Neuronal stem cell (in vitro differentiated cells): ENCODE measurements around the gene PCDHGA11.

Experiments
- DNase-seq: peaks from one replicate; pipeline ENCODE4 v3.0.0-alpha.2; 2013; ENCODE audit warnings: low spot score
- H2AFZ ChIP-seq: one replicate; pipeline ENCODE4 v1.6.1; 2013; ENCODE audit warnings: mild to moderate bottlenecking, low read length, inconsistent platforms
- H2AK5ac ChIP-seq: 2 replicates; pipeline ENCODE4 v1.6.1; 2013; ENCODE audit warnings: low read depth, mild to moderate bottlenecking, inconsistent platforms, low read length, moderate library complexity, mixed read lengths
- H2BK120ac ChIP-seq: 2 replicates; pipeline ENCODE4 v1.6.1; 2013; ENCODE audit warnings: low read depth, mild to moderate bottlenecking, inconsistent platforms, low read length, moderate library complexity, mixed read lengths
- H2BK12ac ChIP-seq: one replicate; pipeline ENCODE4 v1.6.1; 2013; ENCODE audit warnings: low read length, inconsistent platforms
- H2BK15ac ChIP-seq: 2 replicates; pipeline ENCODE4 v1.6.1; 2013; ENCODE audit warnings: mild to moderate bottlenecking, low read length, inconsistent platforms, mixed read lengths
- H2BK5ac ChIP-seq: one replicate; pipeline ENCODE4 v1.6.1; 2013; ENCODE audit warnings: inconsistent platforms, mild to moderate bottlenecking, low read length, moderate library complexity
- H3K14ac ChIP-seq: one replicate; pipeline ENCODE4 v1.6.1; 2013; ENCODE audit warnings: low read length, inconsistent platforms
- H3K18ac ChIP-seq: 2 replicates; pipeline ENCODE4 v1.6.1; 2013; ENCODE audit warnings: low read length, inconsistent platforms
- H3K23ac ChIP-seq: 2 replicates; pipeline ENCODE4 v1.6.1; 2013; ENCODE audit warnings: low read depth, mild to moderate bottlenecking, mixed read lengths, low read length, inconsistent platforms; ENCODE audit not compliant: poor library complexity
- H3K27ac ChIP-seq: replicated peaks from 3 replicates; pipeline ENCODE4 v1.5.1; 2013; ENCODE audit warnings: low read length, inconsistent platforms
- H3K27me3 ChIP-seq, 3 experiments: 2 replicates each; pipeline ENCODE4 v1.6.1; 2013; ENCODE audit warnings: low read length in 3 of 3, mild to moderate bottlenecking in 2 of 3, inconsistent platforms in 1 of 3, low read depth in 1 of 3, mixed read lengths in 1 of 3, moderate library complexity in 1 of 3; ENCODE audit not compliant: control insufficient read depth in 3 of 3, insufficient read depth in 3 of 3
- H3K36me3 ChIP-seq, 2 donors: replicated peaks in 1 of 2; 2 replicates each; pipeline ENCODE4 v1.6.1; 2013; ENCODE audit warnings: low read length in 2 of 2; ENCODE audit not compliant: control insufficient read depth in 2 of 2, insufficient read depth in 2 of 2
- H3K4ac ChIP-seq: 2 replicates; pipeline ENCODE4 v1.6.1; 2013; ENCODE audit warnings: inconsistent platforms, mild to moderate bottlenecking, low read length, moderate library complexity
- H3K4me1 ChIP-seq, 2 donors: 1 replicate in 1 of 2; 2 replicates in 1 of 2; pipeline ENCODE4 v1.6.1; 2013; ENCODE audit warnings: low read length in 2 of 2, low read depth in 1 of 2; ENCODE audit not compliant: control insufficient read depth in 2 of 2, insufficient read depth in 1 of 2
- H3K4me2 ChIP-seq: one replicate; pipeline ENCODE4 v1.6.1; 2013; ENCODE audit warnings: mild to moderate bottlenecking, low read length, inconsistent platforms; ENCODE audit not compliant: insufficient read depth, poor library complexity, severe bottlenecking
- H3K4me3 ChIP-seq, 2 donors: 2 replicates each; pipeline ENCODE4 v1.5.1; 2013; ENCODE audit warnings: low read length in 2 of 2, mild to moderate bottlenecking in 2 of 2, inconsistent platforms in 1 of 2, moderate library complexity in 1 of 2
- H3K79me1 ChIP-seq: one replicate; pipeline ENCODE4 v1.6.1; 2013; ENCODE audit warnings: low read depth, mild to moderate bottlenecking, inconsistent platforms, low read length, moderate library complexity
- H3K9ac ChIP-seq: one replicate; pipeline ENCODE4 v1.6.1; 2013; ENCODE audit warnings: mild to moderate bottlenecking, low read depth, low read length, inconsistent platforms; ENCODE audit not compliant: poor library complexity
- H3K9me3 ChIP-seq, 2 donors: replicated peaks in 1 of 2; 2 replicates each; pipeline versions ENCODE3 to v1.6.1; 2013; ENCODE audit warnings: low read length in 2 of 2, mild to moderate bottlenecking in 2 of 2, inconsistent platforms in 1 of 2, low read depth in 1 of 2, mixed read lengths in 1 of 2, moderate library complexity in 1 of 2; ENCODE audit not compliant: control insufficient read depth in 2 of 2, insufficient read depth in 1 of 2
- H4K8ac ChIP-seq: one replicate; pipeline ENCODE4 v1.6.1; 2013; ENCODE audit warnings: low read depth, mild to moderate bottlenecking, inconsistent platforms, low read length, moderate library complexity
- H4K91ac ChIP-seq: one replicate; pipeline ENCODE4 v1.6.1; 2013; ENCODE audit warnings: low read length, low read depth, mild to moderate bottlenecking, inconsistent platforms; ENCODE audit not compliant: poor library complexity
- WGBS, 2 donors: extraction: QIAGEN DNeasy Blood & Tissue Kit; methylation state at CpG; one replicate each; pipeline ENCODE4 v1.1.7; 2013; ENCODE audit warnings: missing lambda C conversion rate in 2 of 2, mixed read lengths in 1 of 2; ENCODE audit not compliant: insufficient read length in 2 of 2, insufficient replicate concordance in 1 of 2; ENCODE audit errors: extremely low coverage in 2 of 2; 5-methylcytosine and 5-hydroxymethylcytosine counted together

PCDHGA11 gene

DNA sequence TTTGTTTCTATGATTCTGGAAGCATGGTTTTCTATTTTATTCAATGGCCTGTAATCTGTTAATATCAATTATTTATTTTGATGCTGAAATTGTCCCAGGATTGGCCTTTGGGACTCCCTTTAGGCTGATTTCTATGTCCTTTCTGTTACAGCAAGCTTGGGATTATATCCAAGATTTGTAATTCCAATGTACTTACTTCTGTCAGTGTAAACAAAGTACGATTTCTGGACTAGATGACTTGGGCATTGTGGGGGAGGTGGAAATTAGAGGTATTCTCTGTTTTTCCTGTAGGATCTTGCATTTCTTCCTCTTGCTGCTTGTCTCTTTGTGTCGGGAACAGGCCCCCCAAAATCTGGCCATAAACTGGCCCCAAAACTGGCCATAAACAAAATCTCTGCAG lies 13.2 kb downstream of the PCDHGA11 start:
- no peaks in the 10 kb centered on the region for H3K4me1 ChIP-seq
- no peak overlapping the region for H3K23ac ChIP-seq
- H2AK5ac ChIP-seq = no peak overlapping the region
- no peak overlapping the region for H3K18ac ChIP-seq
- no peak overlapping the region for H3K9ac ChIP-seq
- DNase-seq = no peak
- H3K27me3 ChIP-seq = no peaks in the 10 kb centered on the region
- no peak overlapping the region for H2BK120ac ChIP-seq
- H3K9me3 ChIP-seq = peaks cover 27 to 57% of the 10 kb centered on the region in 2 donors
- no CpG with 5 or more reads among the region's 2 CpGs for WGBS, 2 donors
- H3K4ac ChIP-seq = no peak overlapping the region
- no peak overlapping the region for H3K27ac ChIP-seq
- H3K36me3 ChIP-seq = peaks cover 12 to 25% of the 10 kb centered on the region in 2 donors
- no peak overlapping the region for H2BK15ac ChIP-seq
- no peak overlapping the region for H4K8ac ChIP-seq
- H3K79me1 ChIP-seq = peaks cover 8% of the 10 kb centered on the region
- H3K14ac ChIP-seq = no peak overlapping the region
- H2BK5ac ChIP-seq = no peak overlapping the region
- H2BK12ac ChIP-seq = no peak overlapping the region
- H4K91ac ChIP-seq = no peak overlapping the region
- no peak overlapping the region for H3K4me2 ChIP-seq
- H2AFZ ChIP-seq = no peak overlapping the region
- H3K4me3 ChIP-seq = no peak overlapping the region

DNA sequence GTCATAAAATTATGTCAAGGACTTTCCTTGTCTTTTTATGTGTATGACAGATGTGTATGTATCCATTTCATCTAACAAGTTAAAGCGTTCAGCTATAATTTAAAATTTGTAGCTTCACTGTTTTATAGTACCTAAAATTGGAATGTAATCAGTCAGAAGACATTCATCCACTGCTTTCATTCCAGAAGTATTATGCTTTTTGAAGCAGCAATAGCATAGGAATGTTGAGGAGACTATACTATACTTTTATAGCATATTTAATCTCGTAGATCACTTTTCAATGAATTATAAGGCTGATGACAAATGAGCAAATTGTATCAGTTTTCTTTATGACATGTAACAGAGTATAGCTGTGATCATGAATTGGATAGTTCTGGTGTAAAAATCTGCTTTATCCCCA lies 16.4 kb downstream of the PCDHGA11 start:
- no peak for DNase-seq
- no peak overlapping the region for H4K91ac ChIP-seq
- no peak overlapping the region for H4K8ac ChIP-seq
- peaks cover 7% of the 10 kb centered on the region for H3K79me1 ChIP-seq
- no peak overlapping the region for H3K9ac ChIP-seq
- H2AK5ac ChIP-seq = no peak overlapping the region
- no peak overlapping the region for H2BK15ac ChIP-seq
- no peak overlapping the region for H2BK120ac ChIP-seq
- WGBS, 2 donors = no CpG with 5 or more reads among the region's 2 CpGs
- H2BK12ac ChIP-seq = no peak overlapping the region
- no peaks in the 10 kb centered on the region for H3K27me3 ChIP-seq
- H3K4ac ChIP-seq = no peak overlapping the region
- peaks cover 10 to 17% of the 10 kb centered on the region in 2 donors for H3K36me3 ChIP-seq
- H3K18ac ChIP-seq = no peak overlapping the region
- H3K23ac ChIP-seq = no peak overlapping the region
- H3K14ac ChIP-seq = no peak overlapping the region
- H2AFZ ChIP-seq = no peak overlapping the region
- no peak overlapping the region for H3K4me3 ChIP-seq
- no peak overlapping the region for H3K4me2 ChIP-seq
- H3K4me1 ChIP-seq = no peaks in the 10 kb centered on the region
- no peak overlapping the region for H2BK5ac ChIP-seq
- no peak overlapping the region for H3K27ac ChIP-seq
- peaks cover 24 to 44% of the 10 kb centered on the region in 2 donors for H3K9me3 ChIP-seq

DNA sequence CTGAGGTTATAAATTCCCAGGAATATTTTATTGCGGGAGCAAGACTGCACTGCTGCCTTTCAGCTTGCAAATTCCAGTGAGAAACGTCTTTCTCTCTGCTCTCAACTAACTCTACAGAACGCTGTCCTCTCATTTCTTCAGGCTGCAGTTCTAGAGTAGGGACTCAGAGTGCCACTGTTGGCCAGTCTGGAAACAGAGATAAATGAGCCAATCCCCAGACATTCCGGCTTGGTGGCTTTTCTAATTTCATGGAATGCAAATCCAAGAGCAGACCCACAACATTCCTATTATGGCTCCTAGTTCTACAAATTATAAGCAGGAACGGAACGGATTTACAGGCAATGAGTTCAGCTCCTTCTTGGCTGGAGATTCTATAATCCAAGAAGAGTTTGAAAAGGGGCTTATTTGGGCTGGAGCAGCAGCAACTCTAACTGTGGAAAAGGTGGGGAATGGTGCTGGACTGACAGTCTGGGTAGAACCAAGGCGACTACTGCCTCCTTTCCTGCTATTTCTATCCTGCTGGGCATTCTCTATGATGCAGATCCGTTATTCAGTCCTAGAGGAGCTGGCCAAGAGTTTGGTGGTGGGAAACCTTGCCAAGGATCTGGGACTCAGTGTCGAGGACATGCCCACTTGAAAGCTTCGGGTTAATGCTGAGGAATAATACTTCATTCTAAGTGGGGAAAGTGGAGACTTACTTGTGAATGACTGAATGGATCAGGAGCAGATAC lies 18.7 kb downstream of the PCDHGA11 start:
- H3K23ac ChIP-seq = no peak overlapping the region
- no peak overlapping the region for H3K4me2 ChIP-seq
- H3K79me1 ChIP-seq = peaks cover 5% of the 10 kb centered on the region
- no CpG with 5 or more reads among the region's 10 CpGs for WGBS, 2 donors
- H3K4ac ChIP-seq = no peak overlapping the region
- peaks cover 10 to 17% of the 10 kb centered on the region in 2 donors for H3K36me3 ChIP-seq
- H4K8ac ChIP-seq = no peak overlapping the region
- H3K27ac ChIP-seq = no peak overlapping the region
- no peak overlapping the region for H2BK120ac ChIP-seq
- peaks cover 18 to 37% of the 10 kb centered on the region in 2 donors for H3K9me3 ChIP-seq
- H2BK5ac ChIP-seq = no peak overlapping the region
- no peak overlapping the region for H2AK5ac ChIP-seq
- H3K9ac ChIP-seq = no peak overlapping the region
- no peak overlapping the region for H2AFZ ChIP-seq
- no peak overlapping the region for H2BK12ac ChIP-seq
- H3K4me1 ChIP-seq = no peaks in the 10 kb centered on the region
- H4K91ac ChIP-seq = no peak overlapping the region
- H3K27me3 ChIP-seq = no peaks in the 10 kb centered on the region
- no peak overlapping the region for H2BK15ac ChIP-seq
- no peak for DNase-seq
- H3K14ac ChIP-seq = no peak overlapping the region
- no peak overlapping the region for H3K18ac ChIP-seq
- H3K4me3 ChIP-seq = no peak overlapping the region

DNA sequence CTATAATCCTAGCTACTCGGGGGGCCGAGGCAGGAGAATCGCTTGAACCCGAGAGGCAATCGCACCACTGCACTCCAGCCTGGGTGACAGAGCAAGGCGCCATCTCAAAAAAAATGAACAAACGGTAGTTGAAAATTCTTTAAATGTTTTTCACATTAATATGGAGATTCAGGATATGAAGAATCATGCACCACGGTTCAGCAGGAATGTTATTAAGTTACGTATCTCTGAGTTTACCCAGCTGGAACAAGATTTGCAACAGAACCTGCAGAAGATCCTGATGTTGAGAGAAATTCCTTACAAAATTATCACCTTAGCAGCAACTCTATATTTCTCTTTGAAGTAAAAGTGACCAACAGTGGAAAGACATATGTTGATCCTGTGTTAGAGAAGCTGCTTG lies 19.5 kb downstream of the PCDHGA11 start:
- H3K36me3 ChIP-seq = peaks cover 10 to 17% of the 10 kb centered on the region in 2 donors
- H3K4me3 ChIP-seq = no peak overlapping the region
- H2BK120ac ChIP-seq = no peak overlapping the region
- H2AFZ ChIP-seq = no peak overlapping the region
- no peak overlapping the region for H2BK15ac ChIP-seq
- peaks cover 5% of the 10 kb centered on the region for H3K79me1 ChIP-seq
- H3K27me3 ChIP-seq = no peaks in the 10 kb centered on the region
- no peak overlapping the region for H3K27ac ChIP-seq
- no peak overlapping the region for H2BK5ac ChIP-seq
- H4K91ac ChIP-seq = no peak overlapping the region
- no peak overlapping the region for H2AK5ac ChIP-seq
- WGBS, 2 donors = no CpG with 5 or more reads among the region's 9 CpGs
- no peaks in the 10 kb centered on the region for H3K4me1 ChIP-seq
- H3K9ac ChIP-seq = no peak overlapping the region
- no peak overlapping the region for H3K14ac ChIP-seq
- no peak overlapping the region for H2BK12ac ChIP-seq
- no peak overlapping the region for H3K23ac ChIP-seq
- H3K4ac ChIP-seq = no peak overlapping the region
- DNase-seq = no peak
- no peak overlapping the region for H4K8ac ChIP-seq
- H3K18ac ChIP-seq = no peak overlapping the region
- no peak overlapping the region for H3K4me2 ChIP-seq
- H3K9me3 ChIP-seq = peaks cover 18 to 37% of the 10 kb centered on the region in 2 donors
